Prostate gland (tissue), 2 donors: ENCODE measurements around the gene ANGPTL3.

Experiments
- CTCF ChIP-seq, 4 experiments: fragments of 200-600 bp in 2 of 4; fragments of 450-650 bp in 2 of 4; sonication (generic) in 2 of 4; IDR thresholded peaks; 1 replicate in 3 of 4; 2 replicates in 1 of 4; pipeline ENCODE4 v1.5.1; 2016 to 2019; ENCODE audit warnings: antibody characterized with exemption in 4 of 4, mild to moderate bottlenecking in 2 of 4, moderate library complexity in 2 of 4
- POLR2AphosphoS5 ChIP-seq: sonication (generic); formaldehyde crosslinking; IDR thresholded peaks from one replicate; pipeline ENCODE4 v1.6.1; 2017; ENCODE audit warnings: antibody characterized with exemption

- TF ChIP-seq CTCF (IDR thresholded peaks at IDR 0.05), result no peak
- TF ChIP-seq POLR2AphosphoS5, result no peak
Measured at GRCh38 chr1:62588000-62588399, 9.3 kb upstream of the ANGPTL3 start.
